HG02588 (cell line): ENCODE results near the gene COASY.
"Not testable (repeated sequence)": the region's sequence is repeated elsewhere in the genome, so short reads cannot be mapped to it uniquely, and the experiment has no call there.

ENCODE experiments used
- ATAC-seq: cut with Tn5 transposase; IDR thresholded peaks from one replicate; pipeline ENCODE4 v1.9.1; 2021; ENCODE audit warnings: mild to moderate bottlenecking, moderate library complexity; ENCODE audit not compliant: unreplicated experiment

Gene COASY

DNA sequence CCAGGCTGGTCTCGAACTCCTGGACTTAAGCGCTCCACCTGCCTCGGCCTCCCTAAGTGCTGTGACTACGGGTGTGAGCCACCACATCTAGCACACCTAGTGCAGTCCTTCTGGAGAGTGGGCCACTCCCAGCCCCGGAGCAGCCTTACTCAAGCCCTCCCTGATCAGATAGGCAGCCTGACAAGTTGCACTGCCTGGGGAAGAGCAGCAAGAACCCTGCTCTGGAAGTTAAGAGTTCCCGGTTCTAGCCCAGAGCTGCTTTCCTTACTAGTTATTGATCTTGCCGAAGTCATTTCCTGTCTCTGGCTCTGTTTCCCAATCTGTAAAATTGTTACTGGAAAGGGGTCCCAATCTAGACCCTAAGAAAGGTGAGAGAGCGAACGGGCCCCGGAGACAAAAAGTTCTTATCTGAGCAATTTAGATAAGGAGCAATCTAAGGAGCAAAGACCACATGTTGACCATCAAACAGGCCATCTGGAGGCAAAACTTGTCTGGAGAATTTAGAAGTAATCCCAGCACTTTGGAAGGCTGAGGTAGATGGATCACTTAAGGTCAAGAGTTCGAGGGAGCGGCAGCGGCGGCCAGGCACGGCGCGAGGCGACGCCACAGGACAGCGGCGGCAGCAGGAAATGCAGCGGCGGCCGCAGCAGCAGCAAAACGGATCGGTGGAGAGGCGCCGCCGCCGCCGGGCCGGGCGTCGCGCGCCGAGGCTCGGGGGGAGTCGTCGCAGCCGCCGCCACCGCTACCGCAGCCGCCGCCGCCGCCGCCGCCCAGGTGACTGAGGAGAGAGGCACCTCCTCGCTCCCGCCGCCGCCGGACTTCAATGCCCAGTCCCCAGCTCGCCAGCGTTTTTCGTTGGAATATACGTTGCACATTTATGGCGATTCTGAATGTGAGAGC, 30.2 kb upstream of the COASY start:
- no peak for ATAC-seq

DNA sequence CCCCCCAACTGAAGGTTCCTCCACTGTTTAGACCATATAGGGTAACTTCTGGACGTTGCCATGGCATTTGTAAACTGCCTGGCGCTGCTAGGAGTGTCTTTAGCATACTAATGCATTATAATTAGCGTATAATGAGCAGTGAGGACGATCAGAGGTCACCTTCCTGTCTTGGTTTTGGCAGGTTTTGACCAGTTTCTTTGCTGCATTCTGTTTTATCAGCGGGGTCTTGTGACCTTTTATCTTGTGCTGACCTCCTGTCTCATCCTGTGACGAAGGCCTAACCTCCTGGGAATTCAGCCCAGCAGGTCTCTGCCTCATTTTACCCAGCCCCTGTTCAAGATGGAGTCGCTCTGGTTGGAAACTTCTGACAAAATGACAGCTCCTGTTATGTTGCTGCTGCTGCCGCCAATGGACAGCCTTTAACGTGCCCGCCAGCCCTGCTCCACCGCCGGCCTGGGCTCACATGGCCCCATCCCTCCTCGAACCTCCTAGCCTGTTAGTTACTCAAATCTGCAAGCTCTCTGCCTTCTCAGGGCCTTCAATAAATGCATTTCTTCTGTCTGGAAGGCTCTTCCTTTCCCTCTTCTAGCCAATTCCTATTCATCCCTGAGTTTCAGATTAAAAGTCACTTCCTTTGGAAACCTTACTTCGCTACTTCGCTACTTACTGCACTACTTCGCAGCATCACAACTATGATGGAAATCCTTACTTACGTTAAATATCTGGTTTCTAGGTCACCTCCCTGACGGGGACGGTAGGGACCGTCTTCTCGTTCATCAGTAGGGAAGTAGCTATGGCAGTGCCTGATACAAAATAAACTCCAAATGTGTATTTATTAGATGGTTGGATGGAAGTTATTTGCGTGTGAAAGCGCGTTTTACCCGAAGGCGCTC, 26.5 kb upstream of the COASY start:
- ATAC-seq: no peak

DNA sequence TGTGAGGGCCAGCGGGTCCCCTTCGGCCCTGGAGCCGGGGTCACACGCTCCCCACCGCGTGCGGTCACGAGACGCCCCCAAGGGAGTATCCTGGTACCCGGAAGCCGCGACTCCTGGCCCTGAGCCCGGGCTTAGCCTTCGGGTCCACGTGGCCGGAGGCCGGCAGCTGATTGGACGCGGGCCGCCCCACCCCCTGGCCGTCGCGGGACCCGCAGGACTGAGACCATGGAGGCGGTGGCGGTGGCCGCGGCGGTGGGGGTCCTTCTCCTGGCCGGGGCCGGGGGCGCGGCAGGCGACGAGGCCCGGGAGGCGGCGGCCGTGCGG, 25.9 kb upstream of the COASY start, which contains the start of gene NAGLU:
NAGLU (plus strand) TSS at position 194 of the 324 bp plus-strand sequence; CDS start at position 226, 32 bp downstream.
- ATAC-seq: peak; percentile 81

DNA sequence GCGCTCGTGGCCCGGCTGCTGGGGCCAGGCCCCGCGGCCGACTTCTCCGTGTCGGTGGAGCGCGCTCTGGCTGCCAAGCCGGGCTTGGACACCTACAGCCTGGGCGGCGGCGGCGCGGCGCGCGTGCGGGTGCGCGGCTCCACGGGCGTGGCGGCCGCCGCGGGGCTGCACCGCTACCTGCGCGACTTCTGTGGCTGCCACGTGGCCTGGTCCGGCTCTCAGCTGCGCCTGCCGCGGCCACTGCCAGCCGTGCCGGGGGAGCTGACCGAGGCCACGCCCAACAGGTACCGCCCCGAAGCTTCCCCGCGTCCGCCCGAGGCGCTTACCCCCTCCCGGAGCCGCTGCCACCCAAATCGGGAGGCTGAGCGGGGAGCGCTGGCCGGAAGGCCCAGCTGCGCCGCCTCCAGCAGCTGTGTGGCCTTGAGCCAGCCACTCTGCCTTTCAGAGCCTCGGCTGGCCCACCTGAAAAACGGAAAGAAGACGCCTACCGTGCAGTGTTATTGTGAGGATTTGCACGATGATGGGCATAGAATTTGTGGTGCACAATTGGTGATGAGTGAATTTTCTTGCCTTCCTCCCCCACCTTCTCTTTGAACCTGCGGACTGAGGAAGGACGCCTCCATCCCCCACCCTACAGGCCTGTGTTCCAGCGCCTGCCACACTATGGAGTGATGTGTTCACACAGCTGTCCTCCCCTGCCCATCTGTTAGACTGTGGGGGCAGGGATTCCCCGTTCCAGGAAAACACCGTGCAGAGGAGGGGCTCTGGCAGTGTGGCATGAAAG, 25.4 kb upstream of the COASY start:
- peak; percentile 62 for ATAC-seq

DNA sequence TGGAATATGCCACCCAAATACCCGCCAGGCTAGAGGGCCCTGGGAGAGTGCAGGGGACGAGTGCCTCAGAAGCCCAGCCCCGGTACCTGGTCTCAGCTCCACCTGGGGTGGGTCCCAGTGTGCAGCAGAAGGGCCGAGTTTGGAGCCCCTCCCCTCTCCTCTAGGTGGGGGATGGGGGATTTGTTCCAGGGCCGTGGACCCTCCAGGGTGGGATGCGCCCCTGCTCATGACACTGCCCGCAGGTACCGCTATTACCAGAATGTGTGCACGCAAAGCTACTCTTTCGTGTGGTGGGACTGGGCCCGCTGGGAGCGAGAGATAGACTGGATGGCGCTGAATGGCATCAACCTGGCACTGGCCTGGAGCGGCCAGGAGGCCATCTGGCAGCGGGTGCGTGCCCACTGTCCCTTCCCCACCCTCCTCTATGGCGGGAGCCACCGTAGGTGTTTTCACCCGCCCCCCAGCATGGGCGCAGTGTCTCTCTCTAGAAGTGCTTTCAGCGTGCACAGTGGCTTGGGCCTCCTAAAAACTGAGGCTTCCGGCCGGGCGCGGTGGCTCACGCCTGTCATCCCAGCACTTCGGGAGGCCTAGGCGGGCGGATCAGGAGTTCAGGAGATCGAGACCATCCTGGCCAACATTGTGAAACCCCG, 24.7 kb upstream of the COASY start:
- no peak for ATAC-seq

DNA sequence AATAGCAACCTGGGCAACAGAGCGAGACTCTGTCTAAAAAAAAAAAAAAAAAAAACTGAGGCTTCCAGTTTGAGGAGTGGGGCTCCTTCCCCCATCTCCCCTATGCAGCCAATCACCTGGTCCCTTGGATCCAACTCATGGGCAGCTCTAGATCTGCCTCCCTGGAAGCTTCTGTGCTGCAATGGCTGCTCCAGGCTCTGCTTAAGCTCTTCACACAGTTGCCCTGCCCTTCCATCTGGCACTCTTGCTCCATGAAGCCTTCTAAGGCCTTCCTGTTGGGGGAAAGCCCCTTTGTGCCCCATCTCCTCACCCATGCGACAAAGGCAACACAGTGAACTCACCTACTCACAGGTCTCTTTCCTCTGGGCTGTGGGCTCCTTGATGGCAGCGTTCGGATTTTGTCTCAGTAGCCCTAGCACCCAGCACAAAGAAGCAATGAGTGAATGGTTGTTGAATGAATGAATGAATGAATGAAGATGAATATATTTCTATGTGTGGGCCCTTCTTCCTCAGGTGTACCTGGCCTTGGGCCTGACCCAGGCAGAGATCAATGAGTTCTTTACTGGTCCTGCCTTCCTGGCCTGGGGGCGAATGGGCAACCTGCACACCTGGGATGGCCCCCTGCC, 24.0 kb upstream of the COASY start:
- no peak for ATAC-seq

DNA sequence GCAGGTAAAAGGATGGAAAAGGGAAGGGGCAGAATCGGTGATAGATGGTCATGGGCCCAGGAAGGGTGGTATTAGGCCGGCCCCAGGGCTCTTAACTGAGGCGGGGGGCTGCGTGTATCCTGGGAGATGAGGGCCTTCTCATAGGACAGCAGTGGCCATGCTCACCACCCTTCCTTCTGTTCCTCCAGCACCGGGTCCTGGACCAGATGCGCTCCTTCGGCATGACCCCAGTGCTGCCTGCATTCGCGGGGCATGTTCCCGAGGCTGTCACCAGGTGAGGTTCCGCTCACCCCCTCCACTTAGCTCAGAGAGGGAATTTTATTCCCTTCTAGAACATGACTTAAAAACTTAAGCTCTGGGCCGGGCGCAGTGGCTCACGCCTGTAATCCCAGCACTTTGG, 23.5 kb upstream of the COASY start:
- ATAC-seq: no peak

DNA sequence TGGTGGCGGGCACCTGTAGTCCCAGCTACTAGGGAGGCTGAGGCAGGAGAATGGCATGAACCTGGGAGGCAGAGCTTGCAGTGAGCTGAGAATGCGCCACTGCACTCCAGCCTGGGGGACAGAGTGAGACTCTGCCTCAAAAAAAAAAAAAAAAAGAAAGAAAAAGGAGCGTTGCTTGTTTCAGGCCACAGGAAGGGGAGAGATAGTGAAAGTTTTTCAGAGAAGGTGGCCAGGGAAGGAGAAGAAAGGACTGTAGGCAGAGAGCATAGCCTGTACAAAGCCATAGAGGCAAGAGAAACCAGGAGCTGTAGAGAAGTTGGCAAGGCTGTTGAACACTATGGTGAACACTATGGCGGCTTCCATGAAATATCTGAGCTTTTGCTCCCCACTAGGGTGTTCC, 21.4 kb upstream of the COASY start:
- not testable (repeated sequence) for ATAC-seq

DNA sequence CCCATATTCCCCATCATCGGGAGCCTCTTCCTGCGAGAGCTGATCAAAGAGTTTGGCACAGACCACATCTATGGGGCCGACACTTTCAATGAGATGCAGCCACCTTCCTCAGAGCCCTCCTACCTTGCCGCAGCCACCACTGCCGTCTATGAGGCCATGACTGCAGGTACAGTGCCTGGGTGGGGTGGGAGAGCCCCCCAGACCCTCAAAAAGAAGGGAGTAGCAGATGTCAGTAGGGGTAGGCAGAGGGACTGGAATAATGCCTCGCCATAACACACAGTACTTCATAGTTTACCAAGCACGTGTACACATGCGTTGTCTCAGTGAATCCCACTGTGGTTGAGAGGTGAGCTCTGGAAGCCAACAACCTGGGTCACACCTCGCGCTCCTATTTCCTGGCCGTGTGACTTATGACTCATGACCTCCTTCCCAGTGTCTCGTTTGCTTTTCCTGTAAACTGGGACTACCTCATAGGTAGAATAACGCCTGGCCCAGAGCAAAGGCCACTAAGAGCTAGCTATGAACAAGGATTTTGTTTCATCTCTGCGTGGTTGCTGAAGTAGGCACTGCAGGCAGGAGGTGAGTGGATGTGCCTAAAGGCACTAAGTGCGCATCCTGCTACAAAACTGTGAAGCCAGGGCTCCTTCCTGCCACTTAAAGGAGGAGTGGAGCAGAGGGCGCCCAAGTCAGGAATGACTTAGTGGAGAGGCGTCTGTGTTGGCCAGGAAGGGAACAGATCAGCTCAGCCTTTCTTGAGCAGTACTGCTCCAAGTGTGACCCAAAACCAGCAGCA, 20.7 kb upstream of the COASY start:
- ATAC-seq: no peak

DNA sequence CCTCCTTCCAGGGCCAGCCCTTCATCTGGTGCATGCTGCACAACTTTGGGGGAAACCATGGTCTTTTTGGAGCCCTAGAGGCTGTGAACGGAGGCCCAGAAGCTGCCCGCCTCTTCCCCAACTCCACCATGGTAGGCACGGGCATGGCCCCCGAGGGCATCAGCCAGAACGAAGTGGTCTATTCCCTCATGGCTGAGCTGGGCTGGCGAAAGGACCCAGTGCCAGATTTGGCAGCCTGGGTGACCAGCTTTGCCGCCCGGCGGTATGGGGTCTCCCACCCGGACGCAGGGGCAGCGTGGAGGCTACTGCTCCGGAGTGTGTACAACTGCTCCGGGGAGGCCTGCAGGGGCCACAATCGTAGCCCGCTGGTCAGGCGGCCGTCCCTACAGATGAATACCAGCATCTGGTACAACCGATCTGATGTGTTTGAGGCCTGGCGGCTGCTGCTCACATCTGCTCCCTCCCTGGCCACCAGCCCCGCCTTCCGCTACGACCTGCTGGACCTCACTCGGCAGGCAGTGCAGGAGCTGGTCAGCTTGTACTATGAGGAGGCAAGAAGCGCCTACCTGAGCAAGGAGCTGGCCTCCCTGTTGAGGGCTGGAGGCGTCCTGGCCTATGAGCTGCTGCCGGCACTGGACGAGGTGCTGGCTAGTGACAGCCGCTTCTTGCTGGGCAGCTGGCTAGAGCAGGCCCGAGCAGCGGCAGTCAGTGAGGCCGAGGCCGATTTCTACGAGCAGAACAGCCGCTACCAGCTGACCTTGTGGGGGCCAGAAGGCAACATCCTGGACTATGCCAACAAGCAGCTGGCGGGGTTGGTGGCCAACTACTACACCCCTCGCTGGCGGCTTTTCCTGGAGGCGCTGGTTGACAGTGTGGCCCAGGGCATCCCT, 18.5 kb upstream of the COASY start:
- ATAC-seq: no peak

DNA sequence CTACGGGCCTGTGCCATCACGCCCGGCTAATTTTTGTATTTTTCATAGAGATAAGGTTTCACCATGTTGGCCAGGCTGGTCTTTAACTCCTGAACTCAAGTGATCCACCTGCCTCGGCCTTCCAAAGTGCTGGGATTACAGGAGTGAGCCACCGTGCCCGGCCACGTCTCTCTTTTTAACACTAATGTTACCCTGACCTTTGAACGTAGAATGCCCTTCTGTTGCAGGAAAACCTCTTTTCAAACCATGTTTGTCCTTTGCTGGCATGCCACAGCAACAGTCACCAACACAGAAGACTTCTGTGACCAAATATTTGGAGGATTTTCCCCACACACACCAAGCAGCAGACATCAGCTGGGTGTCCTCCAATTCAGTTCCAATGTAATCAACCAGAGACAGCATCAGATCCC, 17.1 kb upstream of the COASY start:
- ATAC-seq: no peak

DNA sequence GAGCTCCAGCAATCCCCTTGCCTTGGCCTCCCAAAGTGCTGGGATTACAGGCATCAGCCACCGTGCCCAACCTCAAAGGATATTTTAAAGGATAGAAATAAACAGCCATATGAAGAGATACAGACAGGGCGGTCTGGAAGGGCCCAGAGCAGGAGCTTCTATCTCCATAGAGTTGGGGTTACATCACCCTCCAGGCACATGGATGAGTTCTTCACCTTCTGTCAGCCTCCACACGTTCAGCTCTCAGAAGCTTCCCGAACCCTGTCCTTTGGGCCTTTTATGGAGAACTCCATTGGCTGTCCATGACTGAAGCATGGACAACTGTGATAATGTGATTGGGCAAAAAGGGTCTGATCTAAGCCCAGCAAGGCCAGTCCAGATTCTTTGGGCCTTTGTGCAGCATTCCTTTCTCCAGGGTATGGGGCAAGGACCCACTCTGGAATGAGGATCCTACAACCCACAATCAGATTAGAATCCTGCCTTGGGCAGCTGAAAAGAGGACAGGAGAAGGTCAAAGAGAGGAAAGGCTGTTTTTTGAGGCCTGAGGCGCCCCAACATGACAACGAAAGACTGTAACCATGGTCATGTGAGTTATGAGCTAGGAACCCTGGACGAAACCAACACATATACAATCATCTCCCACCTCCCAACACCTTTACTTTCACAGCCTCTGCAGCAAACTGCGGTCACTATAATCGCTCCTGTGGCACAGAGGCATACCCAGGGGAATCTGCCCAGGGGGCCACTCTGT, 16.0 kb upstream of the COASY start:
- not testable (repeated sequence) for ATAC-seq

DNA sequence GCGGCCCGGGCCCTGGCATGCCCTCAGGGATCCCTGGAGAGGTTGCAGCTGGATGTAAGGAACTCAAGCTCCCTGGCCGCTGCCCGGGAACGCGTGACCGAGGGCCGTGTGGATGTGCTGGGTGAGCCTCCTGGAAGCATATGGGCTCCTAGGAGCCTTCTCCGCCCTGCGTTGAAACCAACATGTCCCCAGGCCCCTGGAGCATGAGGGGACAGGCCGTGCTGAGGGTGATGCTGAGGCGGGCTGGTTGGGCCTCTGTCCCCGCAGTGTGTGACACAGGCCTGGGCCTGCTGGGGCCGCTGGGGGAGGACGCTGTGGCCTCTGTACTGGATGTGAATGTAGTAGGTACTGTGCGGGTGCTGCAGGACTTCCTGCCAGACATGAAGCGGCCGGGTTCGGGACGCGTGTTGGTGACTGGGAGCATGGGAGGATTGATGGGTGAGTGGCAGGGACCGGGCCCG, 14.9 kb upstream of the COASY start:
- no peak for ATAC-seq

DNA sequence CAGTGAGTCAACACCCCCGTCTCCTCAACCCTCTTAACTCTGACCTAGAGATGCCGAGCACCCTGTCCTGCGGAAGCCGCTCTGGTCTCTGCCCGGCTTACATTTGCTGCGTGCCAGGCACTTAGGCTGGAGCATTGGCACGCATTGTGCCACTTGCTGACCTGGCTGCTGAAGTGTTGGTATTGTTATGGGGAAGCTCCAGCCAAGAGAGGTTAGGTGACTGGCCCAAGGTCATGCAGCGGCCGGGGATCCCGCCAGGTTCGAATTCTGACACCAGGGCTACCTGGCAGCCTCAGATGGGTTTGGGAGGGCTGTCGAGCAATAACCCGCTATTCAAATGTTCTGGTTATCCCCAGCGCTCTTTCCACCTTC, 14.3 kb upstream of the COASY start:
- no peak for ATAC-seq

DNA sequence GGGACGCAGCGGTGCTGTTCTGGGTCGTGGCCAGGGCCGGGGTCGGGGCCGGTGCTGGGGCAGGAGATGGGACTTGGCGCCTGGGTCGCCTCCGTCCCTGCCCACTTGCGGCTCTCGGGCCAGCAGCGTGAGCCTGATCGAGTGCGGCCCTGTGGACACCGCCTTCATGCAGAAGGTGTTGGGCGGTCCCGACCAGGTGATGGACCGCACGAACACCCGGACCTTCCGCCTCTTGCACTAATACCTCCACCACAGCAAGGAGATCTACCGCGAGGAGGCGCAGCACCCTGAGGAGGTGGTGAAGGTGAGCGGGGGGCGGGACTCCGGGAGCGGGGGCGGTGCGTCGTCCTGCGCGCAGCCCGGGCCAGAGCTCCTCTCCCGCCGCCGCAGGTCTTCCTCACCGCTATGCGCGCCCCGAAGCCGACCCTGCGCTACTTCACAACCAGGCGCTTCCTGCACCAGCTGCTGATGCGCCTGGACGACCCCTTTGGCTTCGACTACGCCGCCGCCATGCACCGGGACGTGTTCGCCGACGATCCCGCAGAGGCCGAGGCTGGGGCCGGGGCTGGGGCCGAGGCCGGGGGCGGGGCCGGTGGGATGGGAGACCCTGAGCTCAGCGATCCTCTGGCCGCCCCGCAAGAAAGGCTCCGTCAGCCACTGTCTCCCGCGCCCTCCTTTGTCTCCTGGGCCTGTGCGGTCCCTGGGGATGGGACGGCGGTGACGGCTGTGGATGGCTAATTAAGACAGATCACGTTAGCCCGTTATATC, 13.7 kb upstream of the COASY start:
- ATAC-seq: peak; percentile 43

DNA sequence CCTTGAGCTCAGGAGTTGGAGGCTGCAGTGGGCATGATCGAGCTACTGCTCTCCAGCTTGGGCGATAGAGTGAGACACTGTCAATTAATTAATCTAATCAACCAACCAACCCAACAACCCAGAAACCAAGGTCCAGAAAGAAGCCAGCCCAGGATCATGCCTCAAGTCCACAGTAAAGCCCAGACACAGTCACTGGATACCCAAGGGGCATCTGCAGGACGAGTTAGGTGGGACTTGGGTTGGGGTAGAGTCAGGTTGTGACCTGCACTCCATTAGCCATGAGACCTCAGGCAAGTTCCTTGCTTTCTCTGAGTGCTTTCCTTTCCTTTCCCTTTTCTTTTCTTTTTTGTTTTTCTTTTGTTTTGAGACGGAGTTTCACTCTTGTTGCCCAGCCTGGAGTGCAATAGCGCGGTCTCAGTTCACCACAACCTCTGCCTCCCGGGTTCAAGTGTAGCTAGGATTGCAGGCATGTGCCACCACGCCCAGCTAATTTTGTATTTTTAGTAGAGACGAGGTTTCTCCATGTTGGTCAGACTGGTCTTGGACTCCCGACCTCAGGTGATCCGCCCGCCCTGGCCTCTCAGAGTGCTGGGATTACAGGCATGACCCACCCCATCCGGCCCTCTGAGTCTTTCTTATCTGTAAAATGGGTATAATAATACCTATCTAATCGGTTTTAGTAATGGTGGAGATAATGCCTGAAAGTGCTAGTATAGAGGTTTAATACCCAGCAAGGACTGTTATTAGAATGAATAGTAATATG, 12.8 kb upstream of the COASY start:
- ATAC-seq: no peak
